Panc1 (cell line): Measurements from ENCODE around the gene SLC38A5.

Experiments
- POLR2AphosphoS5 ChIP-seq: IDR thresholded peaks from 2 replicates; pipeline ENCODE4 v1.6.1; 2012; ENCODE audit warnings: mild to moderate bottlenecking, low read depth, low read length, moderate library complexity
- TF ChIP-seq, protein P1 (sequence below): fragments of 450-650 bp; IDR thresholded peaks from 2 replicates; pipeline ENCODE4 v1.5.1; 2017; ENCODE audit warnings: mild to moderate bottlenecking

DNA sequence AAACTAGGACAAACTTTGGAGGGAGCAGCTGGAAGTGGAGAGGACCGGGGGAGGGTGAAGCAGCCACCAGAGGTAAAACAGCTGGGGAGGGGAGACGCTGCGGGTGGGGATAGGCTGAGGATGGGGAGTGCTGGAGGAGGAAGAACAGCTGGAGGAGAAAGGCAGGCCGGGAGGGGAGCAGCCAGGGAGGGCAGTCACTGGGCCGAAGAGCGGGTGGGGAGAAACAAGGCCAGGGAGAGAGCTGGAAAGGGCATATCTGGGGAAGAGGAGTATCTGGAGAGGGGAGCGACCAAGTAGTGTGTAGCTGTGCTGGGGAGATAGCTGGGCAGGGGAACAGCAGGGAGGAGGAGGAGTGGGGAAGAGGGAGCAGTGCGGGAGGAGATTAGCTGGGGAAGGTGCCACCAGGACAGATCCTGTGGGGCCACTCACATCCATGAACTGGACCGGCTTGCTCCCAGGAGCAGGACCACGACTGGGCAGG is 2.7 kb downstream of the SLC38A5 start:
- TF ChIP-seq, protein P1, sequence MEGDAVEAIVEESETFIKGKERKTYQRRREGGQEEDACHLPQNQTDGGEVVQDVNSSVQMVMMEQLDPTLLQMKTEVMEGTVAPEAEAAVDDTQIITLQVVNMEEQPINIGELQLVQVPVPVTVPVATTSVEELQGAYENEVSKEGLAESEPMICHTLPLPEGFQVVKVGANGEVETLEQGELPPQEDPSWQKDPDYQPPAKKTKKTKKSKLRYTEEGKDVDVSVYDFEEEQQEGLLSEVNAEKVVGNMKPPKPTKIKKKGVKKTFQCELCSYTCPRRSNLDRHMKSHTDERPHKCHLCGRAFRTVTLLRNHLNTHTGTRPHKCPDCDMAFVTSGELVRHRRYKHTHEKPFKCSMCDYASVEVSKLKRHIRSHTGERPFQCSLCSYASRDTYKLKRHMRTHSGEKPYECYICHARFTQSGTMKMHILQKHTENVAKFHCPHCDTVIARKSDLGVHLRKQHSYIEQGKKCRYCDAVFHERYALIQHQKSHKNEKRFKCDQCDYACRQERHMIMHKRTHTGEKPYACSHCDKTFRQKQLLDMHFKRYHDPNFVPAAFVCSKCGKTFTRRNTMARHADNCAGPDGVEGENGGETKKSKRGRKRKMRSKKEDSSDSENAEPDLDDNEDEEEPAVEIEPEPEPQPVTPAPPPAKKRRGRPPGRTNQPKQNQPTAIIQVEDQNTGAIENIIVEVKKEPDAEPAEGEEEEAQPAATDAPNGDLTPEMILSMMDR, result no peak
- TF ChIP-seq POLR2AphosphoS5, result no peak
